IMR-90 (cell line): Measurements from ENCODE around the gene PDZD2. TPM values are rescaled to one million over a fixed set of nuclear protein-coding genes. Genes with fewer than 3 reads are reported as not detected.

ENCODE experiments used
- ATAC-seq: fragments of 200-7000 bp; cut with Tn5 transposase; 2 replicates; pipeline ENCODE4 v1.9.1; 2020; ENCODE audit warnings: low read depth, mild to moderate bottlenecking, moderate library complexity
- BruUV-seq: library from RNA; stranded (reverse); fragments of 400-500 nt; replicated peaks from 2 replicates; lab custom pipeline; 2021; lab: Mats Ljungman, UMichigan
- CTCF ChIA-PET: fragments of 300-600 bp; formaldehyde crosslinking; extraction: SDS; loops from one replicate; lab custom pipeline; 2021; ENCODE audit warnings: antibody characterized with exemption; lab: Yijun Ruan, JAX
- POLR2A ChIA-PET: fragments of 300-600 bp; sonication (Branson Sonifier 250); formaldehyde crosslinking; loops from one replicate; lab custom pipeline; 2022; ENCODE audit warnings: antibody characterized with exemption; ENCODE audit not compliant: unreplicated experiment; lab: Charles Lee
- DNase-seq: peaks from one replicate; pipeline ENCODE4 v3.0.0; 2013
- H2AFZ ChIP-seq: replicated peaks from 2 replicates; pipeline ENCODE3; 2013; ENCODE audit warnings: low read length, mild to moderate bottlenecking; ENCODE audit not compliant: poor library complexity
- H2AK5ac ChIP-seq: 2 replicates; pipeline ENCODE4 v1.6.1; 2013; ENCODE audit warnings: low read depth, low read length, inconsistent platforms
- H2AK9ac ChIP-seq: replicated peaks from 2 replicates; pipeline ENCODE3; 2013; ENCODE audit warnings: mild to moderate bottlenecking, low read depth, low read length, moderate library complexity; ENCODE audit not compliant: poor library complexity
- H2BK120ac ChIP-seq: 2 replicates; pipeline ENCODE4 v1.6.1; 2013; ENCODE audit warnings: low read depth, low read length, inconsistent platforms
- H2BK15ac ChIP-seq: 3 replicates; pipeline ENCODE4 v1.6.1; 2013; ENCODE audit warnings: low read depth, low read length, inconsistent platforms
- H2BK20ac ChIP-seq: 2 replicates; pipeline ENCODE4 v1.6.1; 2013; ENCODE audit warnings: low read depth, mild to moderate bottlenecking, inconsistent platforms, low read length, moderate library complexity
- H2BK5ac ChIP-seq: 2 replicates; pipeline ENCODE4 v1.6.1; 2013; ENCODE audit warnings: mild to moderate bottlenecking, low read depth, low read length, inconsistent platforms; ENCODE audit not compliant: poor library complexity, severe bottlenecking
- H3K14ac ChIP-seq: replicated peaks from 2 replicates; pipeline ENCODE4 v1.6.1; 2013; ENCODE audit warnings: low read depth, low read length, inconsistent platforms
- H3K18ac ChIP-seq: 2 replicates; pipeline ENCODE4 v1.6.1; 2013; ENCODE audit warnings: low read depth, low read length, control low read depth
- H3K23ac ChIP-seq: 2 replicates; pipeline ENCODE4 v1.6.1; 2013; ENCODE audit warnings: low read depth, low read length, inconsistent platforms
- H3K27ac ChIP-seq: 2 replicates; pipeline ENCODE4 v1.5.1; 2013; ENCODE audit warnings: mild to moderate bottlenecking, control low read depth, low read length; ENCODE audit not compliant: insufficient read depth
- H3K27me3 ChIP-seq: 2 replicates; pipeline ENCODE4 v1.6.1; 2013; ENCODE audit warnings: low read length; ENCODE audit not compliant: control insufficient read depth, insufficient read depth
- H3K36me3 ChIP-seq: 2 replicates; pipeline ENCODE4 v1.6.1; 2013; ENCODE audit warnings: low read length, mixed read lengths; ENCODE audit not compliant: control insufficient read depth, insufficient read depth
- H3K4ac ChIP-seq: 2 replicates; pipeline ENCODE4 v1.6.1; 2013; ENCODE audit warnings: low read depth, low read length, inconsistent platforms
- H3K4me1 ChIP-seq: 2 replicates; pipeline ENCODE4 v1.6.1; 2013; ENCODE audit warnings: low read length, mixed read lengths; ENCODE audit not compliant: control insufficient read depth, insufficient read depth
- H3K4me2 ChIP-seq: 2 replicates; pipeline ENCODE4 v1.6.1; 2013; ENCODE audit warnings: low read depth, mild to moderate bottlenecking, control low read depth, low read length, moderate library complexity
- H3K4me3 ChIP-seq: 2 replicates; pipeline ENCODE4 v1.5.1; 2013; ENCODE audit warnings: low read depth, mild to moderate bottlenecking, control low read depth, low read length, moderate library complexity; ENCODE audit not compliant: insufficient read depth
- H3K56ac ChIP-seq: 2 replicates; pipeline ENCODE4 v1.6.1; 2013; ENCODE audit warnings: low read length, inconsistent platforms; ENCODE audit not compliant: insufficient read depth; ENCODE audit errors: extremely low read depth
- H3K79me1 ChIP-seq, 2 experiments: 2 replicates each; pipeline ENCODE4 v1.6.1; 2013; ENCODE audit warnings: low read length in 2 of 2, inconsistent platforms in 1 of 2, low read depth in 1 of 2
- H3K9ac ChIP-seq: 2 replicates; pipeline ENCODE4 v1.6.1; 2013; ENCODE audit warnings: low read depth, low read length, control low read depth
- H3K9me1 ChIP-seq: 2 replicates; pipeline ENCODE4 v1.6.1; 2013; ENCODE audit warnings: low read length, inconsistent platforms; ENCODE audit not compliant: insufficient read depth
- H3K9me3 ChIP-seq: 2 replicates; pipeline ENCODE4 v1.6.1; 2013; ENCODE audit warnings: low read length; ENCODE audit not compliant: control insufficient read depth, insufficient read depth
- H4K20me1 ChIP-seq: 2 replicates; pipeline ENCODE4 v1.6.1; 2013; ENCODE audit warnings: low read length, inconsistent platforms; ENCODE audit not compliant: insufficient read depth
- H4K5ac ChIP-seq: 2 replicates; pipeline ENCODE4 v1.6.1; 2013; ENCODE audit warnings: mild to moderate bottlenecking, low read depth, low read length, control low read depth
- H4K8ac ChIP-seq, 2 experiments: 2 replicates each; pipeline ENCODE4 v1.6.1; 2013; ENCODE audit warnings: low read depth in 2 of 2, low read length in 2 of 2, control low read depth in 1 of 2, inconsistent platforms in 1 of 2
- H4K91ac ChIP-seq: 2 replicates; pipeline ENCODE4 v1.6.1; 2013; ENCODE audit warnings: low read depth, low read length, inconsistent platforms; ENCODE audit not compliant: insufficient read depth
- BHLHE40 ChIP-seq: fragments of 150-350 bp; IDR thresholded peaks from 2 replicates; pipeline ENCODE4 v1.6.1; 2016; ENCODE audit warnings: mild to moderate bottlenecking, low read depth, low read length
- CEBPB ChIP-seq: IDR thresholded peaks from 2 replicates; pipeline ENCODE4 v1.6.1; 2012; ENCODE audit warnings: low read depth, low read length, improper control_type of control experiment
- CHD1 ChIP-seq: IDR thresholded peaks from 2 replicates; pipeline ENCODE4 v1.6.1; 2012; ENCODE audit warnings: low read depth, low read length, improper control_type of control experiment
- FOS ChIP-seq: fragments of 150-350 bp; IDR thresholded peaks from 2 replicates; pipeline ENCODE4 v1.6.1; 2016; ENCODE audit warnings: low read depth, low read length
- MAFK ChIP-seq: IDR thresholded peaks from 2 replicates; pipeline ENCODE4 v1.6.1; 2012; ENCODE audit warnings: low read depth, low read length, improper control_type of control experiment
- MAZ ChIP-seq: IDR thresholded peaks from 2 replicates; pipeline ENCODE4 v1.6.1; 2012; ENCODE audit warnings: low read depth, mild to moderate bottlenecking, low read length, improper control_type of control experiment, moderate library complexity, borderline replicate concordance
- MXI1 ChIP-seq: IDR thresholded peaks from 2 replicates; pipeline ENCODE4 v1.6.1; 2012; ENCODE audit warnings: low read depth, mild to moderate bottlenecking, low read length, moderate library complexity, borderline replicate concordance
- NFE2L2 ChIP-seq: fragments of 150-350 bp; IDR thresholded peaks from 2 replicates; pipeline ENCODE4 v1.6.1; 2016; ENCODE audit warnings: low read depth, mild to moderate bottlenecking, low read length
- RCOR1 ChIP-seq: IDR thresholded peaks from 2 replicates; pipeline ENCODE4 v1.6.1; 2012; ENCODE audit warnings: mild to moderate bottlenecking, low read length, improper control_type of control experiment; ENCODE audit not compliant: insufficient replicate concordance
- SMC3 ChIP-seq: fragments of 150-350 bp; IDR thresholded peaks from 2 replicates; pipeline ENCODE4 v1.6.1; 2016; ENCODE audit warnings: low read depth, mild to moderate bottlenecking, antibody characterized with exemption, low read length, moderate library complexity
- WGBS, 2 experiments: methylation state at CpG; one replicate each; pipeline versions ENCODE4 v1.1.5 to v1.1.7; 2013; ENCODE audit warnings: missing lambda C conversion rate in 2 of 2; ENCODE audit not compliant: insufficient read length in 1 of 2; ENCODE audit errors: extremely low coverage in 2 of 2; 5-methylcytosine and 5-hydroxymethylcytosine counted together
- dilution Hi-C: fragments of 300-500 bp; cut with HindIII; formaldehyde crosslinking; loops from one replicate; pipeline ENCODE4 v1.14.3; 2018; ENCODE audit warnings: low sequenced_read_pairs; ENCODE audit not compliant: unreplicated experiment
- in situ Hi-C: fragments of 300-500 bp; cut with MboI; formaldehyde crosslinking; loops from 3 replicates; pipeline ENCODE4 v1.14.3; 2019; ENCODE audit warnings: low sequenced_read_pairs, inconsistent platforms, mixed read lengths
- intact Hi-C: fragments of 100-400 bp; cut with micrococcal nuclease; formaldehyde crosslinking; loops from 2 replicates; pipeline ENCODE4 v1.10.0; 2022
- polyA plus RNA-seq, 3 experiments: library from polyadenylated mRNA; depleted of rRNA; stranded (reverse); fragments of >200 nt; gene quantifications; 2 replicates each; pipeline ENCODE4 v1.2.3, GENCODE V29; 2012; ENCODE audit warnings: low replicate concordance in 1 of 3
- total RNA-seq: library from RNA; depleted of rRNA; stranded (reverse); fragments of >200 nt; gene quantifications from 2 replicates; pipeline ENCODE4 v1.2.3, GENCODE V29; 2012
- TF ChIP-seq, protein P1 (sequence below): fragments of 150-350 bp; IDR thresholded peaks from 2 replicates; pipeline ENCODE4 v1.6.1; 2017; ENCODE audit warnings: mild to moderate bottlenecking, antibody characterized with exemption, low read length, low read depth
- TF ChIP-seq, protein P2 (sequence below): fragments of 150-350 bp; IDR thresholded peaks from 2 replicates; pipeline ENCODE4 v1.6.1; 2016; ENCODE audit warnings: low read depth, mild to moderate bottlenecking, low read length, moderate library complexity, borderline replicate concordance
- TF ChIP-seq, protein P3 (sequence below): conservative IDR thresholded peaks from 2 replicates; pipeline ENCODE4 v1.5.1; 2012; ENCODE audit warnings: mild to moderate bottlenecking, low read depth, low read length, improper control_type of control experiment

Gene PDZD2
- total and polyA plus RNA-seq, 2 of the 4 experiments (the other 2 are of a cell fraction): under 0.01 to 0.02 TPM

DNA sequence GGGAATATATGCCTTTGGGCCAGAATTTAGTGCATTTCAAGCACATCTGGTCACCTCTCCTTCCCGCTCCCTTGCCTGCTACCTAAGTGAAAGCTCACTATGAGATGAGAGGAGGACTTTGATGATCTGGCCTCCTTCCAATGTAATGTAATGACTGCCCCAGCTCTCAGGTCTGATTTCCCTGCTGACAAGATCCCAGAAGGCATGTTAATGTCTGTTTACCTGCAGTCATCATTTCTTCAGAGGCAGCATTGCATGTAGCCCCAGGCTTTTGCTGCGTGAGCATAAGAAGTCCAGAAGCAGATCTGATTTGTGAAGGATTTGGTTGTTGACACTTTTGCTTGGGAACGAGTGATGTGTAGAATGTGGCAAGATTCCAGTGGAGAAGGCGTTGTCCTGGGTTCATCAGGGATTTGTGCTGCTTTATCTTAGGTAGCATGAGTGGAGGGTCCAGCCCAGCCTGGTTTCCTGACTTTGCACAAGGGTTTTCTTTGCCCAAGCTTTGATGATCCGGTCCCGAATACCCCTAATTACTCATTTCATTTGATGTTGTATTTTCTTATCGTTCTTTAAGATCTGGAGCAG is 342.5 kb downstream of the PDZD2 start:
- ChIA-PET CTCF (no interaction called here), POLR2A (no interaction called here)
- H3K14ac ChIP-seq: no peak overlapping the region
- no peak overlapping the region for H3K56ac ChIP-seq
- no TSS peak for BruUV-seq
- no peak overlapping the region for H3K27ac ChIP-seq
- intact Hi-C loops: no loop called here
- H3K18ac ChIP-seq: no peak overlapping the region
- H2BK5ac ChIP-seq: no peak overlapping the region
- H3K27me3 ChIP-seq: peaks cover 11% of the 10 kb centered on the region
- no peak overlapping the region for H3K9ac ChIP-seq
- no peak overlapping the region for H3K23ac ChIP-seq
- no peaks in the 10 kb centered on the region for H3K79me1 ChIP-seq
- DNase-seq: no peak
- H3K4ac ChIP-seq: no peak overlapping the region
- no peak for ATAC-seq
- H2BK120ac ChIP-seq: no peak overlapping the region
- dilution Hi-C loops: no loop called here
- no peak for TF ChIP-seq CEBPB
- TF ChIP-seq MXI1: no peak
- TF ChIP-seq SMC3: no peak
- TF ChIP-seq FOS: no peak
- TF ChIP-seq, protein P1, sequence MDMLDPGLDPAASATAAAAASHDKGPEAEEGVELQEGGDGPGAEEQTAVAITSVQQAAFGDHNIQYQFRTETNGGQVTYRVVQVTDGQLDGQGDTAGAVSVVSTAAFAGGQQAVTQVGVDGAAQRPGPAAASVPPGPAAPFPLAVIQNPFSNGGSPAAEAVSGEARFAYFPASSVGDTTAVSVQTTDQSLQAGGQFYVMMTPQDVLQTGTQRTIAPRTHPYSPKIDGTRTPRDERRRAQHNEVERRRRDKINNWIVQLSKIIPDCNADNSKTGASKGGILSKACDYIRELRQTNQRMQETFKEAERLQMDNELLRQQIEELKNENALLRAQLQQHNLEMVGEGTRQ: no peak
- TF ChIP-seq CHD1: no peak
- TF ChIP-seq BHLHE40: no peak
- TF ChIP-seq, protein P2, sequence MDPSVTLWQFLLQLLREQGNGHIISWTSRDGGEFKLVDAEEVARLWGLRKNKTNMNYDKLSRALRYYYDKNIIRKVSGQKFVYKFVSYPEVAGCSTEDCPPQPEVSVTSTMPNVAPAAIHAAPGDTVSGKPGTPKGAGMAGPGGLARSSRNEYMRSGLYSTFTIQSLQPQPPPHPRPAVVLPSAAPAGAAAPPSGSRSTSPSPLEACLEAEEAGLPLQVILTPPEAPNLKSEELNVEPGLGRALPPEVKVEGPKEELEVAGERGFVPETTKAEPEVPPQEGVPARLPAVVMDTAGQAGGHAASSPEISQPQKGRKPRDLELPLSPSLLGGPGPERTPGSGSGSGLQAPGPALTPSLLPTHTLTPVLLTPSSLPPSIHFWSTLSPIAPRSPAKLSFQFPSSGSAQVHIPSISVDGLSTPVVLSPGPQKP: no peak
- TF ChIP-seq MAZ: no peak
- TF ChIP-seq MAFK: no peak
- TF ChIP-seq, protein P3, sequence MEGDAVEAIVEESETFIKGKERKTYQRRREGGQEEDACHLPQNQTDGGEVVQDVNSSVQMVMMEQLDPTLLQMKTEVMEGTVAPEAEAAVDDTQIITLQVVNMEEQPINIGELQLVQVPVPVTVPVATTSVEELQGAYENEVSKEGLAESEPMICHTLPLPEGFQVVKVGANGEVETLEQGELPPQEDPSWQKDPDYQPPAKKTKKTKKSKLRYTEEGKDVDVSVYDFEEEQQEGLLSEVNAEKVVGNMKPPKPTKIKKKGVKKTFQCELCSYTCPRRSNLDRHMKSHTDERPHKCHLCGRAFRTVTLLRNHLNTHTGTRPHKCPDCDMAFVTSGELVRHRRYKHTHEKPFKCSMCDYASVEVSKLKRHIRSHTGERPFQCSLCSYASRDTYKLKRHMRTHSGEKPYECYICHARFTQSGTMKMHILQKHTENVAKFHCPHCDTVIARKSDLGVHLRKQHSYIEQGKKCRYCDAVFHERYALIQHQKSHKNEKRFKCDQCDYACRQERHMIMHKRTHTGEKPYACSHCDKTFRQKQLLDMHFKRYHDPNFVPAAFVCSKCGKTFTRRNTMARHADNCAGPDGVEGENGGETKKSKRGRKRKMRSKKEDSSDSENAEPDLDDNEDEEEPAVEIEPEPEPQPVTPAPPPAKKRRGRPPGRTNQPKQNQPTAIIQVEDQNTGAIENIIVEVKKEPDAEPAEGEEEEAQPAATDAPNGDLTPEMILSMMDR: no peak
- TF ChIP-seq RCOR1: no peak
- no peak for TF ChIP-seq NFE2L2
- in situ Hi-C loops: no loop called here
- no peaks in the 10 kb centered on the region for H3K36me3 ChIP-seq
- WGBS, 2 experiments: 83% methylated on average over 1 of the region's 7 CpGs; no CpG with 5 or more reads in 1 of the 2 experiments
- H4K8ac ChIP-seq: no peak overlapping the region
- H2AFZ ChIP-seq: no peak overlapping the region
- H4K91ac ChIP-seq: no peak overlapping the region
- no peak overlapping the region for H3K4me2 ChIP-seq
- H2BK20ac ChIP-seq: no peak overlapping the region
- H2AK9ac ChIP-seq: no peak overlapping the region
- no peaks in the 10 kb centered on the region for H3K4me1 ChIP-seq
- H2AK5ac ChIP-seq: no peak overlapping the region
- no peak overlapping the region for H3K4me3 ChIP-seq
- no peak overlapping the region for H2BK15ac ChIP-seq
- no peaks in the 10 kb centered on the region for H3K9me3 ChIP-seq
- H3K9me1 ChIP-seq: 0 out of 2 replicates have a peak, but pooled peaks cover 3% of the 10 kb centered on the region
- no peak overlapping the region for H4K5ac ChIP-seq
- H4K20me1 ChIP-seq: no peaks in the 10 kb centered on the region
